GM12878 (cell line): ENCODE measurements around the gene GABBR2.

Experiments used
- CTCF ChIP-seq, 3 experiments: IDR thresholded peaks in 2 of 3; conservative IDR thresholded peaks in 1 of 3; 2 replicates each; pipeline ENCODE4 v1.5.1; 2011; ENCODE audit warnings: low read depth in 3 of 3, low read length in 3 of 3, mild to moderate bottlenecking in 3 of 3, control low read depth in 2 of 3, moderate library complexity in 2 of 3, inconsistent platforms in 1 of 3, mixed read lengths in 1 of 3; ENCODE audit not compliant: control insufficient read depth in 2 of 3, insufficient read depth in 1 of 3; ENCODE audit errors: extremely low read depth in 1 of 3
- FOXM1 ChIP-seq: IDR thresholded peaks from 2 replicates; pipeline ENCODE4 v1.6.1; 2012; ENCODE audit warnings: low read depth, mild to moderate bottlenecking, inconsistent platforms, low read length, moderate library complexity
- JUND ChIP-seq: IDR thresholded peaks from 2 replicates; pipeline ENCODE4 v1.6.1; 2012; ENCODE audit warnings: low read depth, mild to moderate bottlenecking, low read length, improper control_type of control experiment, moderate library complexity
- MXI1 ChIP-seq: fragments of 150-350 bp; IDR thresholded peaks from 2 replicates; pipeline ENCODE4 v1.6.1; 2011; ENCODE audit warnings: low read depth, mild to moderate bottlenecking, inconsistent platforms, low read length, improper control_type of control experiment
- POLR2A ChIP-seq: IDR thresholded peaks from 2 replicates; pipeline ENCODE4 v1.6.1; 2011; ENCODE audit warnings: low read depth, mild to moderate bottlenecking, low read length
- POLR2AphosphoS5 ChIP-seq: IDR thresholded peaks from 2 replicates; pipeline ENCODE4 v1.6.1; 2011; ENCODE audit warnings: mild to moderate bottlenecking, low read length, inconsistent platforms
- RAD51 ChIP-seq: fragments of 450-650 bp; IDR thresholded peaks from 2 replicates; pipeline ENCODE4 v1.6.1; 2016; ENCODE audit warnings: moderate library complexity, mild to moderate bottlenecking, inconsistent platforms
- REST ChIP-seq: IDR thresholded peaks from 2 replicates; pipeline ENCODE4 v1.6.1; 2012; ENCODE audit warnings: mild to moderate bottlenecking, low read depth, low read length
- TARDBP ChIP-seq: IDR thresholded peaks from 2 replicates; pipeline ENCODE4 v1.6.1; 2016; ENCODE audit warnings: borderline replicate concordance
- ZBTB4 ChIP-seq: fragments of 450-650 bp; formaldehyde crosslinking; IDR thresholded peaks from 2 replicates; pipeline ENCODE4 v1.4.0; 2022; ENCODE audit warnings: mild to moderate bottlenecking, moderate library complexity

- TF ChIP-seq POLR2A = no peak
- no peak for TF ChIP-seq POLR2AphosphoS5
- no peak for TF ChIP-seq ZBTB4 (CRISPR knock-in tag)
- no peak for TF ChIP-seq JUND
- TF ChIP-seq FOXM1 = no peak
- TF ChIP-seq REST = no peak
- no peak for TF ChIP-seq MXI1
- no peak for TF ChIP-seq TARDBP
- TF ChIP-seq RAD51 = no peak
- no peak for TF ChIP-seq CTCF (IDR thresholded peaks at IDR 0.05 in 2 of 3, conservative IDR thresholded peaks at IDR 0.05 in 1 of 3; ENCODE audit: control insufficient read depth in 2 of 3, extremely low read depth in 1 of 3, insufficient read depth in 1 of 3, low read depth in 3 of 3, low read length in 3 of 3)
Observed at GRCh38 chr9:98719055-98719454, 10.3 kb upstream of the GABBR2 start.
